ENCODE data around the gene FGFR3. TPM values are rescaled to one million over a fixed set of nuclear protein-coding genes. Genes with fewer than 3 reads are reported as not detected.

Gene FGFR3
- total and polyA plus RNA-seq, 2 of the 8 experiments (the other 6 are each of a cell fraction or from before 2014, with no cell fraction given), result 9.0 to 19.5 TPM

DNA sequence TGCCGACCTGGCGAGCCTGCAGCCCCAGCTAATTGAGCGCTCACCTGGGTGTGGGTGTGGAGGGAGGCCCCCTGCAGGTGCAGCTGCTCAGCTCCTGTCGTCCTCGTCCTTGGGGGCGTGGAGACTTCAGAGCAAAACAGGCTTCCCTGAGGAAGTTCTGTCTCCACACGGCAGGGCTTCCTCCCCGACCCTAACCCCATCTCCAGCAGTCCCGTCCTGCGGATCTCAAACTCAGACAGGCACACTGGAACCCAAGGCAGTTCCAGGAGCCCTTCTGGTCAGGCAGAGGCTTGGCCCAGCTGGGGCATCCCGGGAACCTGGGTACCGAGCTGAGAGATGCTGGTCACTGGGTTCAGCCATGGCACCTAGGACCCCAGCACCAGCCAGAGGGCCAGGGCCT, 47.4 kb upstream of the FGFR3 start:
- H3K9ac ChIP-seq (replicated peaks in 1 of 4; ENCODE audit: extremely low read depth in 1 of 4, low read depth in 3 of 4, low read length in 3 of 4), result no peak overlapping the region
- peak overlapping the region; percentile 10 for H4K5ac ChIP-seq (ENCODE audit: insufficient read length, low read depth, low read length)
- H3K4me1 ChIP-seq (replicated peaks in 1 of 4; ENCODE audit: control insufficient read depth in 3 of 4, insufficient read depth in 4 of 4, low read length in 3 of 4), result peaks cover 0 to 8% (median 5%) of the 10 kb centered on the region in 4 experiments; a peak in 6 of 7 replicates
- WGBS, 2 experiments (ENCODE audit: extremely low coverage in 1 of 2, insufficient coverage in 1 of 2, insufficient read length in 1 of 2, insufficient replicate concordance in 2 of 2, low coverage in 1 of 2, low lambda C conversion rate in 2 of 2, missing lambda C conversion rate in 1 of 2), result 88% methylated on average over 12 of the region's 12 CpGs; no CpG with 5 or more reads in 1 of the 2 experiments
- ChIA-PET CTCF (ENCODE audit: partially characterized antibody) (interaction anchor here (0.6 to 52.9 kb wide), 16 partner anchors 9 to 443 kb away, joined by 3 to 2507 read pairs (median 5); partner anchors contain the start of gene FGFR3), POLR2A (ENCODE audit: partially characterized antibody) (interaction anchor here (1.1 to 5.6 kb wide), 13 partner anchors 9 to 71 kb away, joined by 3 to 38 read pairs (median 6); partner anchors contain the start of genes FGFR3, TACC3 and TMEM129)
- H2BK5ac ChIP-seq (ENCODE audit: low read depth, low read length), result no peak overlapping the region
- no peak overlapping the region for H3K4me3 ChIP-seq (ENCODE audit: extremely low read depth in 1 of 4, insufficient read depth in 2 of 4, low read depth in 3 of 4, low read length in 4 of 4)
- H4K8ac ChIP-seq (ENCODE audit: extremely low read depth, insufficient read depth, low read length), result no peak overlapping the region
- no peak overlapping the region for H3K27ac ChIP-seq (ENCODE audit: low read depth, low read length)
- H2BK15ac ChIP-seq (ENCODE audit: low read length), result no peak overlapping the region
- no peak overlapping the region for H2BK20ac ChIP-seq (ENCODE audit: low read length)
- no peaks in the 10 kb centered on the region for H3K79me1 ChIP-seq (ENCODE audit: low read depth, low read length)
- FAIRE-seq (no peak), DNase-seq (ENCODE audit: low read depth in 1 of 2, low spot score in 2 of 2) (no peak)
- no peak for TF ChIP-seq POU5F1 (IDR thresholded peaks at IDR 0.05; ENCODE audit: low read depth, low read length)
- TF ChIP-seq RFX5 (IDR thresholded peaks at IDR 0.05; ENCODE audit: borderline replicate concordance, low read depth, low read length), result no peak
- 0 out of 4 replicates have a peak, but pooled peaks of 1 of the 2 experiments have one; percentile 26 for TF ChIP-seq SIN3A (conservative IDR thresholded peaks at IDR 0.05 in 1 of 2, IDR thresholded peaks at IDR 0.05 in 1 of 2; ENCODE audit: low read depth in 1 of 2, low read length in 2 of 2)
- TF ChIP-seq HDAC2 (IDR thresholded peaks at IDR 0.05; ENCODE audit: borderline replicate concordance in 1 of 2, low read depth in 2 of 2, low read length in 2 of 2), result no peak
- no peak for TF ChIP-seq BCL11A (IDR thresholded peaks at IDR 0.05; ENCODE audit: low read depth in 2 of 2, low read length in 2 of 2)
- TF ChIP-seq MAFK (IDR thresholded peaks at IDR 0.05; ENCODE audit: low read depth, low read length), result no peak
- TF ChIP-seq POLR2AphosphoS5 (IDR thresholded peaks at IDR 0.05; ENCODE audit: low read depth, low read length), result peak; percentile 47
- TF ChIP-seq TAF1 (IDR thresholded peaks at IDR 0.05; ENCODE audit: low read depth, low read length), result no peak
- TF ChIP-seq TAF7 (optimal IDR thresholded peaks at IDR 0.05; ENCODE audit: borderline replicate concordance, low read depth, low read length), result no peak
- no peak for TF ChIP-seq ZNF274 (IDR thresholded peaks at IDR 0.05; ENCODE audit: borderline replicate concordance, extremely low read depth, low read length)
- no peaks in the 10 kb centered on the region for H3K23me2 ChIP-seq (ENCODE audit: low read depth, low read length)
- no peak overlapping the region for H3K18ac ChIP-seq (ENCODE audit: extremely low read depth, low read length)
- H3K36me3 ChIP-seq (ENCODE audit: control insufficient read depth in 2 of 4, insufficient read depth in 4 of 4, low read length in 3 of 4), result peaks cover 14 to 39% (median 32%) of the 10 kb centered on the region in 4 experiments
- no peak overlapping the region for H2BK12ac ChIP-seq (ENCODE audit: low read depth, low read length)
- no peak overlapping the region for H2AK5ac ChIP-seq (ENCODE audit: low read depth, low read length)
- no peak overlapping the region for H3K23ac ChIP-seq (ENCODE audit: insufficient read length)
- no peak overlapping the region for H4K91ac ChIP-seq (replicated peaks; ENCODE audit: insufficient read length, low read length)
- no peak overlapping the region for H3K4me2 ChIP-seq (ENCODE audit: insufficient read depth in 1 of 2, low read depth in 2 of 2, low read length in 2 of 2)
- no peak overlapping the region for H2BK120ac ChIP-seq (replicated peaks; ENCODE audit: low read depth, low read length)
- H3K27me3 ChIP-seq (replicated peaks in 1 of 4; ENCODE audit: control insufficient read depth in 3 of 4, extremely low read depth in 1 of 4, insufficient read depth in 3 of 4, low read length in 3 of 4), result peaks cover 0 to 4% (median 0%) of the 10 kb centered on the region in 4 experiments; a peak in 2 of 7 replicates
- H2AFZ ChIP-seq (ENCODE audit: low read length), result no peak overlapping the region
- no peak overlapping the region for H3K4ac ChIP-seq (replicated peaks; ENCODE audit: insufficient read length, low read depth, low read length)
- H3K79me2 ChIP-seq (ENCODE audit: control insufficient read depth in 1 of 2, insufficient read depth in 2 of 2, low read length in 2 of 2), result no peaks in the 10 kb centered on the region
- peaks cover 5 to 7% of the 10 kb centered on the region in 2 experiments for H4K20me1 ChIP-seq (replicated peaks in 1 of 2; ENCODE audit: control insufficient read depth in 1 of 2, insufficient read depth in 2 of 2, low read length in 2 of 2)
- no peak overlapping the region for H3K56ac ChIP-seq (replicated peaks; ENCODE audit: insufficient read length, low read depth, low read length)
- no peaks in the 10 kb centered on the region for H3K9me3 ChIP-seq (ENCODE audit: insufficient read depth in 2 of 2, low read depth in 1 of 2, low read length in 1 of 2)
- no peak overlapping the region for H3K14ac ChIP-seq (ENCODE audit: insufficient read length)

All from H1 (cell line).